Spleen (tissue), 11 donors: ENCODE measurements around the gene TMEM145. TPM values are rescaled to one million over a fixed set of nuclear protein-coding genes. Genes with fewer than 3 reads are reported as not detected.

Experiments used
- DNase-seq: peaks from one replicate; pipeline ENCODE4 v3.0.0-alpha.2; 2020
- H3K27ac ChIP-seq, 8 donors: fragments of 200-600 bp; sonication (generic) in 7 of 8; 1 replicate in 4 of 8; 2 replicates in 4 of 8; pipeline versions ENCODE4 v1.5.0 to v1.8.0; 2016 to 2021; ENCODE audit warnings: inconsistent platforms in 4 of 8, mild to moderate bottlenecking in 4 of 8, moderate library complexity in 1 of 8
- H3K27me3 ChIP-seq, 7 donors: fragments of 200-600 bp; sonication (generic) in 6 of 7; replicated peaks in 1 of 7; 1 replicate in 4 of 7; 2 replicates in 3 of 7; pipeline versions ENCODE4 v1.5.0 to v1.8.0; 2016 to 2021; ENCODE audit warnings: inconsistent platforms in 3 of 7, mild to moderate bottlenecking in 1 of 7
- H3K36me3 ChIP-seq, 6 donors: fragments of 200-600 bp; sonication (generic) in 5 of 6; 1 replicate in 4 of 6; 2 replicates in 2 of 6; pipeline versions ENCODE4 v1.5.0 to v1.8.0; 2016 to 2021; ENCODE audit warnings: inconsistent platforms in 2 of 6
- H3K4me1 ChIP-seq, 6 donors: fragments of 200-600 bp; sonication (generic) in 5 of 6; 1 replicate in 3 of 6; 2 replicates in 3 of 6; pipeline versions ENCODE4 v1.5.0 to v1.8.0; 2016 to 2021; ENCODE audit warnings: inconsistent platforms in 3 of 6
- H3K4me3 ChIP-seq, 8 donors: fragments of 200-600 bp; sonication (generic) in 7 of 8; 1 replicate in 4 of 8; 2 replicates in 4 of 8; pipeline versions ENCODE4 v1.5.0 to v1.8.0; 2016 to 2021; ENCODE audit warnings: inconsistent platforms in 4 of 8, mild to moderate bottlenecking in 4 of 8, moderate library complexity in 2 of 8
- H3K9me3 ChIP-seq, 8 donors: fragments of 200-600 bp; sonication (generic) in 7 of 8; 1 replicate in 4 of 8; 2 replicates in 4 of 8; pipeline versions ENCODE4 v1.5.0 to v1.8.0; 2016 to 2021; ENCODE audit warnings: inconsistent platforms in 4 of 8
- CTCF ChIP-seq, 11 experiments: fragments of 200-600 bp in 7 of 11; fragments of 450-650 bp in 4 of 11; sonication (generic) in 4 of 11; IDR thresholded peaks in 8 of 11; conservative IDR thresholded peaks in 3 of 11; 1 replicate in 7 of 11; 2 replicates in 4 of 11; pipeline versions ENCODE4 v1.4.0 to v1.8.0; 2016 to 2021; ENCODE audit warnings: antibody characterized with exemption in 11 of 11, inconsistent platforms in 4 of 11, mild to moderate bottlenecking in 1 of 11
- POLR2A ChIP-seq, 3 donors: fragments of 450-650 bp; IDR thresholded peaks; one replicate each; pipeline ENCODE4 v1.5.1; 2017; ENCODE audit warnings: antibody characterized with exemption in 3 of 3, mild to moderate bottlenecking in 1 of 3
- POLR2AphosphoS5 ChIP-seq, 3 donors: sonication (generic); formaldehyde crosslinking; IDR thresholded peaks; one replicate each; pipeline ENCODE4 v1.5.1; 2017; ENCODE audit warnings: antibody characterized with exemption in 3 of 3
- WGBS, 5 donors: extraction: QIAGEN DNeasy Blood & Tissue Kit in 3 of 5; methylation state at CpG; one replicate each; pipeline versions ENCODE4 v1.1.5 to v1.1.7; 2013 to 2018; 5-methylcytosine and 5-hydroxymethylcytosine counted together
- intact Hi-C: fragments of 100-400 bp; cut with DNase I; formaldehyde crosslinking; loops from one replicate; pipeline ENCODE4 v1.15.0; 2023; ENCODE audit warnings: low total_unique reads
- polyA plus RNA-seq, 3 donors: library from polyadenylated mRNA; stranded (reverse); fragments of 200-250 nt; gene quantifications; one replicate each; pipeline ENCODE4 v1.2.1, GENCODE V29; 2013
- total RNA-seq, 7 donors: library from RNA; depleted of rRNA in 3 of 7; stranded (reverse); fragments of >200 nt in 3 of 7; fragmentation: NEBNext Ultra II Directional in 4 of 7; extraction: Animal tissue kit (Norgen Biotek cat#: 25700) in 4 of 7; gene quantifications; one replicate each; pipeline versions ENCODE4 v1.1.0 to v1.2.1, GENCODE V29; 2016 to 2021
- donor health status: healthy with polysubstance abuse.
- donor health status: DM: no; HTN: no; CAD: no; lungs with moderate emphysema.
- donor health status: DM: no; HTN: no; CAD: no.
- donor health status: Bipolar disorder and iron deficiency.
- donor health status: healthy.
- donor health status: DM: no; HTN: no; CAD: no.
- donor health status: DM: yes; HTN: yes; CAD: no.

TMEM145 gene
- total and polyA plus RNA-seq, 10 donors = 0.13 to 2.3 (median 0.73) TPM; not detected in 1

GRCh38 chr19:42323852-42324654 lies 10.9 kb downstream of the TMEM145 start:
- Histone ChIP-seq H3K9me3 (no peaks in the 10 kb centered on the region), H3K36me3 (no peaks in the 10 kb centered on the region), H3K4me1 (peaks cover 13 to 47% (median 38%) of the 10 kb centered on the region in 6 donors), H3K27me3 (peaks cover 0 to 33% (median 21%) of the 10 kb centered on the region in 7 donors), H3K27ac (no peak overlapping the region), H3K4me3 (peak overlapping the region; percentile 29 to 97 (median 86))
- peak; percentile 88 for DNase-seq
- TF ChIP-seq POLR2AphosphoS5 (IDR thresholded peaks at IDR 0.05) (no peak), POLR2A (IDR thresholded peaks at IDR 0.05) (no peak), CTCF (IDR thresholded peaks at IDR 0.05 in 8 of 11, conservative IDR thresholded peaks at IDR 0.05 in 3 of 11) (no peak)
- intact Hi-C loops = no loop called here
- WGBS, 5 donors = 3 to 10% (median 4%) methylated on average over 48 to 92 of the region's 92 CpGs

- H3K27ac ChIP-seq = peak overlapping the region in 4 of 8 donors; percentile 84 to 89 (median 87)
- H3K4me3 ChIP-seq = peak overlapping the region; percentile 29 to 97 (median 86)
- H3K4me1 ChIP-seq = peaks cover 13 to 47% (median 38%) of the 10 kb centered on the region in 6 donors
- H3K9me3 ChIP-seq = no peaks in the 10 kb centered on the region
- WGBS, 5 donors = 3 to 5% (median 4%) methylated on average over 23 to 38 of the region's 38 CpGs
- H3K27me3 ChIP-seq = peaks cover 0 to 33% (median 21%) of the 10 kb centered on the region in 7 donors
- intact Hi-C loops = loop anchor here (5.0 kb wide), 1 partner anchor 73 kb away; no protein-coding TSS in a partner anchor
- peak in 1 of 11 experiments; percentile 93 for TF ChIP-seq CTCF (IDR thresholded peaks at IDR 0.05 in 8 of 11, conservative IDR thresholded peaks at IDR 0.05 in 3 of 11)
- no peak for TF ChIP-seq POLR2A (IDR thresholded peaks at IDR 0.05)
- TF ChIP-seq POLR2AphosphoS5 (IDR thresholded peaks at IDR 0.05) = no peak
- no peaks in the 10 kb centered on the region for H3K36me3 ChIP-seq
- DNase-seq = peak; percentile 86
Observed at GRCh38 chr19:42324655-42325307, 11.7 kb downstream of the TMEM145 start.

GRCh38 chr19:42325308-42325895 lies 12.3 kb downstream of the TMEM145 start, which contains the start of gene MEGF8:
MEGF8 (plus strand) TSS chr19:42325635; CDS start chr19:42326244, 609 bp downstream.
- H3K4me1 ChIP-seq = peaks cover 13 to 47% (median 38%) of the 10 kb centered on the region in 6 donors
- intact Hi-C loops = loop anchor here (5.0 kb wide), 1 partner anchor 72 kb away; no protein-coding TSS in a partner anchor
- H3K9me3 ChIP-seq = no peaks in the 10 kb centered on the region
- no peaks in the 10 kb centered on the region for H3K36me3 ChIP-seq
- peak; percentile 99 for DNase-seq
- peak in 2 of 3 donors; percentile 16 to 75 for TF ChIP-seq POLR2A (IDR thresholded peaks at IDR 0.05)
- TF ChIP-seq CTCF (IDR thresholded peaks at IDR 0.05 in 8 of 11, conservative IDR thresholded peaks at IDR 0.05 in 3 of 11) = peak in 10 of 11 experiments; percentile 89 to 97 (median 94)
- peak; percentile 92 to 94 (median 93) for TF ChIP-seq POLR2AphosphoS5 (IDR thresholded peaks at IDR 0.05)
- peak within 1 kb of the TSS; percentile 82 to 90 (median 86) for H3K27ac ChIP-seq
- H3K27me3 ChIP-seq = peaks cover 0 to 33% (median 21%) of the 10 kb centered on the region in 7 donors
- WGBS, 5 donors = 0 to 1% (median 0%) methylated on average over 23 to 45 of the region's 45 CpGs
- peak within 1 kb of the TSS; percentile 70 to 97 (median 88) for H3K4me3 ChIP-seq
